IMR-90 (cell line): ENCODE measurements around the gene PTGR1. TPM values are rescaled to one million over a fixed set of nuclear protein-coding genes. Genes with fewer than 3 reads are reported as not detected.

Experiments used
- ATAC-seq: fragments of 200-7000 bp; cut with Tn5 transposase; 2 replicates; pipeline ENCODE4 v1.9.1; 2020; ENCODE audit warnings: low read depth, mild to moderate bottlenecking, moderate library complexity
- BruUV-seq: library from RNA; stranded (reverse); fragments of 400-500 nt; replicated peaks from 2 replicates; lab custom pipeline; 2021; lab: Mats Ljungman, UMichigan
- CTCF ChIA-PET: fragments of 300-600 bp; formaldehyde crosslinking; extraction: SDS; loops from one replicate; lab custom pipeline; 2021; ENCODE audit warnings: antibody characterized with exemption; lab: Yijun Ruan, JAX
- POLR2A ChIA-PET: fragments of 300-600 bp; sonication (Branson Sonifier 250); formaldehyde crosslinking; loops from one replicate; lab custom pipeline; 2022; ENCODE audit warnings: antibody characterized with exemption; ENCODE audit not compliant: unreplicated experiment; lab: Charles Lee
- DNase-seq: peaks from one replicate; pipeline ENCODE4 v3.0.0; 2013
- H2AFZ ChIP-seq: replicated peaks from 2 replicates; pipeline ENCODE3; 2013; ENCODE audit warnings: low read length, mild to moderate bottlenecking; ENCODE audit not compliant: poor library complexity
- H2AK5ac ChIP-seq: 2 replicates; pipeline ENCODE4 v1.6.1; 2013; ENCODE audit warnings: low read depth, low read length, inconsistent platforms
- H2AK9ac ChIP-seq: replicated peaks from 2 replicates; pipeline ENCODE3; 2013; ENCODE audit warnings: mild to moderate bottlenecking, low read depth, low read length, moderate library complexity; ENCODE audit not compliant: poor library complexity
- H2BK120ac ChIP-seq: 2 replicates; pipeline ENCODE4 v1.6.1; 2013; ENCODE audit warnings: low read depth, low read length, inconsistent platforms
- H2BK15ac ChIP-seq: 3 replicates; pipeline ENCODE4 v1.6.1; 2013; ENCODE audit warnings: low read depth, low read length, inconsistent platforms
- H2BK20ac ChIP-seq: 2 replicates; pipeline ENCODE4 v1.6.1; 2013; ENCODE audit warnings: low read depth, mild to moderate bottlenecking, inconsistent platforms, low read length, moderate library complexity
- H2BK5ac ChIP-seq: 2 replicates; pipeline ENCODE4 v1.6.1; 2013; ENCODE audit warnings: mild to moderate bottlenecking, low read depth, low read length, inconsistent platforms; ENCODE audit not compliant: poor library complexity, severe bottlenecking
- H3K14ac ChIP-seq: replicated peaks from 2 replicates; pipeline ENCODE4 v1.6.1; 2013; ENCODE audit warnings: low read depth, low read length, inconsistent platforms
- H3K18ac ChIP-seq: 2 replicates; pipeline ENCODE4 v1.6.1; 2013; ENCODE audit warnings: low read depth, low read length, control low read depth
- H3K23ac ChIP-seq: 2 replicates; pipeline ENCODE4 v1.6.1; 2013; ENCODE audit warnings: low read depth, low read length, inconsistent platforms
- H3K27ac ChIP-seq: 2 replicates; pipeline ENCODE4 v1.5.1; 2013; ENCODE audit warnings: mild to moderate bottlenecking, control low read depth, low read length; ENCODE audit not compliant: insufficient read depth
- H3K27me3 ChIP-seq: 2 replicates; pipeline ENCODE4 v1.6.1; 2013; ENCODE audit warnings: low read length; ENCODE audit not compliant: control insufficient read depth, insufficient read depth
- H3K36me3 ChIP-seq: 2 replicates; pipeline ENCODE4 v1.6.1; 2013; ENCODE audit warnings: low read length, mixed read lengths; ENCODE audit not compliant: control insufficient read depth, insufficient read depth
- H3K4ac ChIP-seq: 2 replicates; pipeline ENCODE4 v1.6.1; 2013; ENCODE audit warnings: low read depth, low read length, inconsistent platforms
- H3K4me1 ChIP-seq: 2 replicates; pipeline ENCODE4 v1.6.1; 2013; ENCODE audit warnings: low read length, mixed read lengths; ENCODE audit not compliant: control insufficient read depth, insufficient read depth
- H3K4me2 ChIP-seq: 2 replicates; pipeline ENCODE4 v1.6.1; 2013; ENCODE audit warnings: low read depth, mild to moderate bottlenecking, control low read depth, low read length, moderate library complexity
- H3K4me3 ChIP-seq: 2 replicates; pipeline ENCODE4 v1.5.1; 2013; ENCODE audit warnings: low read depth, mild to moderate bottlenecking, control low read depth, low read length, moderate library complexity; ENCODE audit not compliant: insufficient read depth
- H3K56ac ChIP-seq: 2 replicates; pipeline ENCODE4 v1.6.1; 2013; ENCODE audit warnings: low read length, inconsistent platforms; ENCODE audit not compliant: insufficient read depth; ENCODE audit errors: extremely low read depth
- H3K79me1 ChIP-seq, 2 experiments: 2 replicates each; pipeline ENCODE4 v1.6.1; 2013; ENCODE audit warnings: low read length in 2 of 2, inconsistent platforms in 1 of 2, low read depth in 1 of 2
- H3K9ac ChIP-seq: 2 replicates; pipeline ENCODE4 v1.6.1; 2013; ENCODE audit warnings: low read depth, low read length, control low read depth
- H3K9me1 ChIP-seq: 2 replicates; pipeline ENCODE4 v1.6.1; 2013; ENCODE audit warnings: low read length, inconsistent platforms; ENCODE audit not compliant: insufficient read depth
- H3K9me3 ChIP-seq: 2 replicates; pipeline ENCODE4 v1.6.1; 2013; ENCODE audit warnings: low read length; ENCODE audit not compliant: control insufficient read depth, insufficient read depth
- H4K20me1 ChIP-seq: 2 replicates; pipeline ENCODE4 v1.6.1; 2013; ENCODE audit warnings: low read length, inconsistent platforms; ENCODE audit not compliant: insufficient read depth
- H4K5ac ChIP-seq: 2 replicates; pipeline ENCODE4 v1.6.1; 2013; ENCODE audit warnings: mild to moderate bottlenecking, low read depth, low read length, control low read depth
- H4K8ac ChIP-seq, 2 experiments: 2 replicates each; pipeline ENCODE4 v1.6.1; 2013; ENCODE audit warnings: low read depth in 2 of 2, low read length in 2 of 2, control low read depth in 1 of 2, inconsistent platforms in 1 of 2
- H4K91ac ChIP-seq: 2 replicates; pipeline ENCODE4 v1.6.1; 2013; ENCODE audit warnings: low read depth, low read length, inconsistent platforms; ENCODE audit not compliant: insufficient read depth
- BHLHE40 ChIP-seq: fragments of 150-350 bp; IDR thresholded peaks from 2 replicates; pipeline ENCODE4 v1.6.1; 2016; ENCODE audit warnings: mild to moderate bottlenecking, low read depth, low read length
- ELK1 ChIP-seq: fragments of 150-350 bp; IDR thresholded peaks from 2 replicates; pipeline ENCODE4 v1.6.1; 2016; ENCODE audit warnings: low read depth, mild to moderate bottlenecking, low read length, moderate library complexity, borderline replicate concordance
- FOS ChIP-seq: fragments of 150-350 bp; IDR thresholded peaks from 2 replicates; pipeline ENCODE4 v1.6.1; 2016; ENCODE audit warnings: low read depth, low read length
- MAZ ChIP-seq: IDR thresholded peaks from 2 replicates; pipeline ENCODE4 v1.6.1; 2012; ENCODE audit warnings: low read depth, mild to moderate bottlenecking, low read length, improper control_type of control experiment, moderate library complexity, borderline replicate concordance
- NFE2L2 ChIP-seq: fragments of 150-350 bp; IDR thresholded peaks from 2 replicates; pipeline ENCODE4 v1.6.1; 2016; ENCODE audit warnings: low read depth, mild to moderate bottlenecking, low read length
- RFX5 ChIP-seq: IDR thresholded peaks from 2 replicates; pipeline ENCODE4 v1.8.0; 2012; ENCODE audit warnings: low read depth, mild to moderate bottlenecking, low read length, moderate library complexity
- WGBS, 2 experiments: methylation state at CpG; one replicate each; pipeline versions ENCODE4 v1.1.5 to v1.1.7; 2013; ENCODE audit warnings: missing lambda C conversion rate in 2 of 2; ENCODE audit not compliant: insufficient read length in 1 of 2; ENCODE audit errors: extremely low coverage in 2 of 2; 5-methylcytosine and 5-hydroxymethylcytosine counted together
- dilution Hi-C: fragments of 300-500 bp; cut with HindIII; formaldehyde crosslinking; loops from one replicate; pipeline ENCODE4 v1.14.3; 2018; ENCODE audit warnings: low sequenced_read_pairs; ENCODE audit not compliant: unreplicated experiment
- in situ Hi-C: fragments of 300-500 bp; cut with MboI; formaldehyde crosslinking; loops from 3 replicates; pipeline ENCODE4 v1.14.3; 2019; ENCODE audit warnings: low sequenced_read_pairs, inconsistent platforms, mixed read lengths
- intact Hi-C: fragments of 100-400 bp; cut with micrococcal nuclease; formaldehyde crosslinking; loops from 2 replicates; pipeline ENCODE4 v1.10.0; 2022
- polyA plus RNA-seq, 3 experiments: library from polyadenylated mRNA; depleted of rRNA; stranded (reverse); fragments of >200 nt; gene quantifications; 2 replicates each; pipeline ENCODE4 v1.2.3, GENCODE V29; 2012; ENCODE audit warnings: low replicate concordance in 1 of 3
- total RNA-seq: library from RNA; depleted of rRNA; stranded (reverse); fragments of >200 nt; gene quantifications from 2 replicates; pipeline ENCODE4 v1.2.3, GENCODE V29; 2012
- TF ChIP-seq, protein P1 (sequence below): conservative IDR thresholded peaks from 2 replicates; pipeline ENCODE4 v1.5.1; 2012; ENCODE audit warnings: mild to moderate bottlenecking, low read depth, low read length, improper control_type of control experiment
- TF ChIP-seq, protein P2 (sequence below): fragments of 150-350 bp; IDR thresholded peaks from 2 replicates; pipeline ENCODE4 v1.6.1; 2017; ENCODE audit warnings: mild to moderate bottlenecking, antibody characterized with exemption, low read length, low read depth

PTGR1 gene
- total and polyA plus RNA-seq, 2 of the 4 experiments (the other 2 are of a cell fraction): 45.9 to 72.7 TPM

DNA sequence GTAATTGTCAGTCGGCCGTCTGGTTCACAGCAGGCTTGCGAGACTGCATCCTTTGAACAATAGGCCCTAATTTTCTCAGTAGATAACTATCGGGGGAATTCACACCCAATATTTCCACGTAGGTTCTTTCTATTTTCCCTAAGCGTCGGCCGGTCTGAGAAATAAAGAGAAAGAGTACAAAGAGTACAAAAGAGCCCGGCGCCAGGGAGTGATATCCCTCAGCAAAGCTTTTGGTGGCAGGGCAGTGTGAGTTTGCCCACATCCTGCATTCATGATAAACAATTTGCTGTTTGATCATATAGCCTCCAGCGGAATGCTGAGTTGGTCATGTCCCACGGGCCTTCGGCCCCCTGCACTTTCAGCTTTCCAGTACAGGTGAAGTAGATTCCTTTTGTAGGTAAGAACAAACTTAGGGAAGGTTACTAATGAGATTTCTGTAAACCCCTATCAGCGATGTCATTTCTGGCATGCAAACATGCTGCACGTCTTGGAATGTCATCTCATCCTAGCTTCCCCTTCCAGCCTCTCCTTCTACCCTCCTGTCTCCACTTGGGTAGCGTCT is 4.7 kb upstream of the PTGR1 start:
- no peak overlapping the region for H4K91ac ChIP-seq
- H3K56ac ChIP-seq: no peak overlapping the region
- BruUV-seq: no TSS peak
- no peak overlapping the region for H2AK9ac ChIP-seq
- WGBS, 2 experiments: no CpG with 5 or more reads among the region's 16 CpGs
- H4K5ac ChIP-seq: no peak overlapping the region
- CTCF ChIA-PET: no interaction called here
- peaks cover 7% of the 10 kb centered on the region; the same call in 1 of the 2 replicates for H3K9me1 ChIP-seq
- H3K4ac ChIP-seq: no peak overlapping the region
- H2BK120ac ChIP-seq: no peak overlapping the region
- peaks cover 0 to 11% of the 10 kb centered on the region in 2 experiments; a peak in 1 of 4 replicates for H3K79me1 ChIP-seq
- H2BK5ac ChIP-seq: no peak overlapping the region
- peaks cover under 1% of the 10 kb centered on the region for H3K27me3 ChIP-seq
- H3K36me3 ChIP-seq: no peaks in the 10 kb centered on the region
- H2BK20ac ChIP-seq: no peak overlapping the region
- no peaks in the 10 kb centered on the region for H3K9me3 ChIP-seq
- H3K4me3 ChIP-seq: no peak overlapping the region
- no peak overlapping the region for H3K9ac ChIP-seq
- no peaks in the 10 kb centered on the region for H3K4me1 ChIP-seq
- H2AK5ac ChIP-seq: no peak overlapping the region
- no peak overlapping the region for H2BK15ac ChIP-seq
- ATAC-seq (no peak), DNase-seq (no peak)
- intact Hi-C loops (no loop called here), in situ Hi-C loops (no loop called here), dilution Hi-C loops (no loop called here)
- TF ChIP-seq FOS: no peak
- TF ChIP-seq NFE2L2: no peak
- TF ChIP-seq BHLHE40: no peak
- no peak for TF ChIP-seq MAZ
- TF ChIP-seq, protein P1, sequence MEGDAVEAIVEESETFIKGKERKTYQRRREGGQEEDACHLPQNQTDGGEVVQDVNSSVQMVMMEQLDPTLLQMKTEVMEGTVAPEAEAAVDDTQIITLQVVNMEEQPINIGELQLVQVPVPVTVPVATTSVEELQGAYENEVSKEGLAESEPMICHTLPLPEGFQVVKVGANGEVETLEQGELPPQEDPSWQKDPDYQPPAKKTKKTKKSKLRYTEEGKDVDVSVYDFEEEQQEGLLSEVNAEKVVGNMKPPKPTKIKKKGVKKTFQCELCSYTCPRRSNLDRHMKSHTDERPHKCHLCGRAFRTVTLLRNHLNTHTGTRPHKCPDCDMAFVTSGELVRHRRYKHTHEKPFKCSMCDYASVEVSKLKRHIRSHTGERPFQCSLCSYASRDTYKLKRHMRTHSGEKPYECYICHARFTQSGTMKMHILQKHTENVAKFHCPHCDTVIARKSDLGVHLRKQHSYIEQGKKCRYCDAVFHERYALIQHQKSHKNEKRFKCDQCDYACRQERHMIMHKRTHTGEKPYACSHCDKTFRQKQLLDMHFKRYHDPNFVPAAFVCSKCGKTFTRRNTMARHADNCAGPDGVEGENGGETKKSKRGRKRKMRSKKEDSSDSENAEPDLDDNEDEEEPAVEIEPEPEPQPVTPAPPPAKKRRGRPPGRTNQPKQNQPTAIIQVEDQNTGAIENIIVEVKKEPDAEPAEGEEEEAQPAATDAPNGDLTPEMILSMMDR: no peak
- no peak for TF ChIP-seq ELK1
- no peak for TF ChIP-seq RFX5
- TF ChIP-seq, protein P2, sequence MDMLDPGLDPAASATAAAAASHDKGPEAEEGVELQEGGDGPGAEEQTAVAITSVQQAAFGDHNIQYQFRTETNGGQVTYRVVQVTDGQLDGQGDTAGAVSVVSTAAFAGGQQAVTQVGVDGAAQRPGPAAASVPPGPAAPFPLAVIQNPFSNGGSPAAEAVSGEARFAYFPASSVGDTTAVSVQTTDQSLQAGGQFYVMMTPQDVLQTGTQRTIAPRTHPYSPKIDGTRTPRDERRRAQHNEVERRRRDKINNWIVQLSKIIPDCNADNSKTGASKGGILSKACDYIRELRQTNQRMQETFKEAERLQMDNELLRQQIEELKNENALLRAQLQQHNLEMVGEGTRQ: no peak
- no peak overlapping the region for H3K23ac ChIP-seq
- no peak overlapping the region for H3K27ac ChIP-seq
- no peak overlapping the region for H3K4me2 ChIP-seq
- no peaks in the 10 kb centered on the region for H4K20me1 ChIP-seq
- H4K8ac ChIP-seq: no peak overlapping the region
- H2AFZ ChIP-seq: no peak overlapping the region
- H3K18ac ChIP-seq: no peak overlapping the region
- POLR2A ChIA-PET: no interaction called here
- H3K14ac ChIP-seq: no peak overlapping the region
